Activated T-helper 17 cell treated with anti-CD3 and anti-CD28 coated beads, Interleukin-2, amount 50 U/mL, for 72 hours (primary cell): ENCODE data around the gene LGALS3. TPM values are rescaled to one million over a fixed set of nuclear protein-coding genes. Genes with fewer than 3 reads are reported as not detected.
A peak's percentile ranks its signal among the peaks of the same experiment; 100 is the strongest.

Experiments used
- ATAC-seq: fragments of 150-1000 bp; cut with Tn5 transposase; replicated peaks from 2 replicates; pipeline ENCODE4 v1.10.0; 2021; ENCODE audit warnings: mild to moderate bottlenecking, moderate library complexity
- H3K27ac Mint-ChIP-seq: one replicate; pipeline ENCODE4 v1.8.0; 2022; ENCODE audit warnings: mixed read lengths
- H3K27me3 Mint-ChIP-seq: one replicate; pipeline ENCODE4 v1.8.0; 2022; ENCODE audit warnings: mixed read lengths
- H3K36me3 Mint-ChIP-seq: one replicate; pipeline ENCODE4 v1.8.0; 2022; ENCODE audit warnings: low read depth, mild to moderate bottlenecking, mixed read lengths
- H3K4me1 Mint-ChIP-seq: one replicate; pipeline ENCODE4 v1.8.0; 2022; ENCODE audit warnings: mixed read lengths
- H3K4me3 Mint-ChIP-seq: one replicate; pipeline ENCODE4 v1.8.0; 2022; ENCODE audit warnings: mild to moderate bottlenecking, mixed read lengths
- H3K9me3 Mint-ChIP-seq: one replicate; pipeline ENCODE4 v1.8.0; 2022; ENCODE audit warnings: mixed read lengths
- total RNA-seq, 2 donors: library from RNA; stranded (reverse); gene quantifications; one replicate each; pipeline ENCODE4 v1.2.3, GENCODE V29; 2022

The LGALS3 gene
- total RNA-seq, 2 donors from 2014 or later, result 63.4 to 258 TPM

- Mint-ChIP-seq H3K4me1 (peaks cover 52% of the 10 kb centered on the region), H3K9me3 (no peaks in the 10 kb centered on the region), H3K27ac (peak overlapping the region; percentile 98), H3K4me3 (peak overlapping the region; percentile 90), H3K36me3 (peaks cover 13% of the 10 kb centered on the region), H3K27me3 (no peaks in the 10 kb centered on the region)
- no peak for ATAC-seq
These were observed 24.8 kb upstream of the LGALS3 start for GRCh38 chr14:55103971-55104954.

- Mint-ChIP-seq H3K4me3 (no peak overlapping the region), H3K9me3 (no peaks in the 10 kb centered on the region), H3K4me1 (peaks cover 47% of the 10 kb centered on the region), H3K27me3 (no peaks in the 10 kb centered on the region), H3K36me3 (peaks cover 13% of the 10 kb centered on the region), H3K27ac (no peak overlapping the region)
- ATAC-seq, result no peak
These were observed 23.1 kb upstream of the LGALS3 start for GRCh38 chr14:55105991-55106390.

- peaks cover 34% of the 10 kb centered on the region for H3K4me1 Mint-ChIP-seq
- peak; percentile 95 for ATAC-seq
- no peaks in the 10 kb centered on the region for H3K9me3 Mint-ChIP-seq
- H3K4me3 Mint-ChIP-seq, result peak overlapping the region; percentile 82
- no peaks in the 10 kb centered on the region for H3K27me3 Mint-ChIP-seq
- peaks cover 11% of the 10 kb centered on the region for H3K36me3 Mint-ChIP-seq
- H3K27ac Mint-ChIP-seq, result peak overlapping the region; percentile 99
These were observed 21.1 kb upstream of the LGALS3 start for GRCh38 chr14:55107766-55108554.

- peaks cover 8% of the 10 kb centered on the region for H3K36me3 Mint-ChIP-seq
These were observed 19.2 kb upstream of the LGALS3 start for GRCh38 chr14:55109836-55110235.

GRCh38 chr14:55111122-55111708 is 17.8 kb upstream of the LGALS3 start:
- Mint-ChIP-seq H3K4me1 (peaks cover 19% of the 10 kb centered on the region), H3K36me3 (peaks cover 8% of the 10 kb centered on the region), H3K27ac (no peak overlapping the region), H3K9me3 (no peaks in the 10 kb centered on the region), H3K4me3 (no peak overlapping the region), H3K27me3 (no peaks in the 10 kb centered on the region)
- ATAC-seq, result no peak

More at GRCh38 chr14:55109836-55110235, 19.2 kb upstream of the LGALS3 start:
- ATAC-seq, result no peak
- H3K4me1 Mint-ChIP-seq, result peaks cover 24% of the 10 kb centered on the region
- H3K27me3 Mint-ChIP-seq, result no peaks in the 10 kb centered on the region
- no peak overlapping the region for H3K4me3 Mint-ChIP-seq
- no peak overlapping the region for H3K27ac Mint-ChIP-seq
- no peaks in the 10 kb centered on the region for H3K9me3 Mint-ChIP-seq

GRCh38 chr14:55114720-55115119 is 14.3 kb upstream of the LGALS3 start:
- Mint-ChIP-seq H3K4me3 (no peak overlapping the region), H3K9me3 (no peaks in the 10 kb centered on the region), H3K27me3 (no peaks in the 10 kb centered on the region), H3K4me1 (peaks cover under 1% of the 10 kb centered on the region), H3K36me3 (no peaks in the 10 kb centered on the region), H3K27ac (no peak overlapping the region)
- no peak for ATAC-seq

- no peak overlapping the region for H3K27ac Mint-ChIP-seq
- no peak for ATAC-seq
- no peaks in the 10 kb centered on the region for H3K27me3 Mint-ChIP-seq
- peaks cover 7% of the 10 kb centered on the region for H3K4me1 Mint-ChIP-seq
- H3K4me3 Mint-ChIP-seq, result no peak overlapping the region
- no peaks in the 10 kb centered on the region for H3K36me3 Mint-ChIP-seq
- no peaks in the 10 kb centered on the region for H3K9me3 Mint-ChIP-seq
These were observed 13.6 kb upstream of the LGALS3 start for GRCh38 chr14:55115460-55115859.

- peaks cover 7% of the 10 kb centered on the region for H3K4me1 Mint-ChIP-seq
- H3K27ac Mint-ChIP-seq, result no peak overlapping the region
- H3K27me3 Mint-ChIP-seq, result no peaks in the 10 kb centered on the region
- H3K4me3 Mint-ChIP-seq, result no peak overlapping the region
- no peaks in the 10 kb centered on the region for H3K36me3 Mint-ChIP-seq
- ATAC-seq, result no peak
- no peaks in the 10 kb centered on the region for H3K9me3 Mint-ChIP-seq
These were observed 13.2 kb upstream of the LGALS3 start for GRCh38 chr14:55115861-55116245.

GRCh38 chr14:55116246-55117030 is 12.6 kb upstream of the LGALS3 start:
- Mint-ChIP-seq H3K27ac (no peak overlapping the region), H3K9me3 (no peaks in the 10 kb centered on the region), H3K4me3 (no peak overlapping the region), H3K4me1 (peaks cover 12% of the 10 kb centered on the region), H3K36me3 (no peaks in the 10 kb centered on the region), H3K27me3 (no peaks in the 10 kb centered on the region)
- no peak for ATAC-seq

- H3K27me3 Mint-ChIP-seq, result no peaks in the 10 kb centered on the region
- no peak overlapping the region for H3K27ac Mint-ChIP-seq
- no peaks in the 10 kb centered on the region for H3K9me3 Mint-ChIP-seq
- ATAC-seq, result no peak
- peaks cover 12% of the 10 kb centered on the region for H3K4me1 Mint-ChIP-seq
- no peak overlapping the region for H3K4me3 Mint-ChIP-seq
- no peaks in the 10 kb centered on the region for H3K36me3 Mint-ChIP-seq
These were observed 11.1 kb upstream of the LGALS3 start for GRCh38 chr14:55117803-55118441.

- H3K27me3 Mint-ChIP-seq, result no peaks in the 10 kb centered on the region
These were observed 10.3 kb upstream of the LGALS3 start for GRCh38 chr14:55118761-55119160.

GRCh38 chr14:55120571-55121495 is 8.2 kb upstream of the LGALS3 start:
- no peaks in the 10 kb centered on the region for H3K9me3 Mint-ChIP-seq
- no peaks in the 10 kb centered on the region for H3K36me3 Mint-ChIP-seq
- no peaks in the 10 kb centered on the region for H3K27me3 Mint-ChIP-seq
- peaks cover 21% of the 10 kb centered on the region for H3K4me1 Mint-ChIP-seq
- H3K27ac Mint-ChIP-seq, result no peak overlapping the region
- peak; percentile 53 for ATAC-seq
- H3K4me3 Mint-ChIP-seq, result no peak overlapping the region

More at GRCh38 chr14:55118761-55119160, 10.3 kb upstream of the LGALS3 start:
- peaks cover 12% of the 10 kb centered on the region for H3K4me1 Mint-ChIP-seq
- H3K9me3 Mint-ChIP-seq, result no peaks in the 10 kb centered on the region
- ATAC-seq, result no peak
- no peak overlapping the region for H3K27ac Mint-ChIP-seq
- no peaks in the 10 kb centered on the region for H3K36me3 Mint-ChIP-seq
- H3K4me3 Mint-ChIP-seq, result no peak overlapping the region
